HG02678 (cell line): ENCODE results near the gene CCNA1.

Source experiments
- ATAC-seq: cut with Tn5 transposase; IDR thresholded peaks from one replicate; pipeline ENCODE4 v1.9.1; 2021; ENCODE audit warnings: mild to moderate bottlenecking, moderate library complexity; ENCODE audit not compliant: unreplicated experiment

Gene CCNA1

DNA sequence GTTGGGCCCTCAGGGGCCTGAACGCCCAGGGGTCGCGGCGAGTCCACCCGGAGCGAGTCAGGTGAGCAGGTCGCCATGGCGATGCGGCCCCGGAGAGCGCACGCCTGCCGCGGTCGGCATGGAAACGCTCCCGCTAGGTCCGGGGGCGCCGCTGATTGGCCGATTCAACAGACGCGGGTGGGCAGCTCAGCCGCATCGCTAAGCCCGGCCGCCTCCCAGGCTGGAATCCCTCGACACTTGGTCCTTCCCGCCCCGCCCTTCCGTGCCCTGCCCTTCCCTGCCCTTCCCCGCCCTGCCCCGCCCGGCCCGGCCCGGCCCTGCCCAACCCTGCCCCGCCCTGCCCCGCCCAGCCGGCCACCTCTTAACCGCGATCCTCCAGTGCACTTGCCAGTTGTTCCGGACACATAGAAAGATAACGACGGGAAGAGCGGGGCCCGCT is at the start of gene CCNA1:
CCNA1 (plus strand) TSS at position 390 of the 439 bp plus-strand sequence. CDS start 562 bp downstream, outside the sequence.
- ATAC-seq, result peak; percentile 43

DNA sequence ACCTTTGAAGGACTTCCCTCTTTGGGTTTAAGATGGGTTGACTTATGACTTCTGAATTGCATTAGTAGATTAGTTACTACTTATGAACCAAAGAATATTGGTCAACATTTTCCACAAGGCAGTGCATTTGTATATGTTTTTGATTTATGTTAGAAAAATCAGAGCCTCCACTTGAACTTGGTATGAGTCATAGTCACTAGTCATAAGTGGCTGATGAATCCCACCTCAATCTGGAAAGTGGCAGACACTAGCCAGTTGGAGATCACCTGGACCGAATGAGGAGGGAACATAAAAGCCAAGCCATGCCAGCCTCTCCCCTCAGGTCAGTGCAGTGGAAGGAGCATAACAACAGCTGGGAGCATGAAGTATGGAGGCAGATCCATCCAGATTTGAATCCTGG is 46.8 kb upstream of the CCNA1 start:
- ATAC-seq, result no peak

DNA sequence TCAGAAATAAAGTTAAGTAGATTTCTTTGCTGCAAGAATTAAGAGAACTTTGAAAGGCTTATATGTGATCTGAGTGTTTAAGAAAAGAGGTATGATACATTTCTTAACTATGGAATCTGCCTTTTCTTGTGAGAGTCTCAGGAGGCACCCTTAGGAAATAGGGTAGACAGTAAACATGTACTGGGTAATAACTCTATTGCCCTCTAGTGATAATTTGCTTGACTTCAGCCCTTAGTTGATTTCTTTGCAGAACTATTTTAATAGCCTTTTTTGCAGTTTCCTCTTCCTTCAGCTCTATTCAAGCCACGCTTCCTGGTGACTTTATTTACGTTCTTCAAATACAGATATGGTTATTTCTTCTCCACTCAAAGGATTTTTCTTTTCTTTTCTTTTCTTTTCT is 37.0 kb upstream of the CCNA1 start:
- ATAC-seq, result no peak

DNA sequence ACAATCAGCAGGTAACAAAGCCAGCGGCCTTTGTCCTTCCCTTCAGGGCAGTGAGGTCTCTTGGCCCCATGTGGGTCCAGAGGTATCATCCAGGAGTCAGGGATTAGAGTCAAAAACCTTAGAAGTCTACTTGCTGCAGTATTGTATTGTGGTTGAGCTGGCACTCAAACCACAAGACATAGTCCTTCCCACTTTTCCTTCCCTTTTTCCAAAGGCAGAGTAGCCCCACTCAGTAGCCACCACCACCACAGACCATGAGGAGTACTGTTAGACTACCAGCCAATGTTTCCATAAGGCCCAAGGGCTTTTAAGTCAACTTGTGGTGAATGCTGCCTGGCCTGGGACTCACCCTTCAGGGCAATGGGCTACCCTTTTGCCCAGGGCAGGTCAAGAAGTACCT is 27.1 kb upstream of the CCNA1 start:
- no peak for ATAC-seq

DNA sequence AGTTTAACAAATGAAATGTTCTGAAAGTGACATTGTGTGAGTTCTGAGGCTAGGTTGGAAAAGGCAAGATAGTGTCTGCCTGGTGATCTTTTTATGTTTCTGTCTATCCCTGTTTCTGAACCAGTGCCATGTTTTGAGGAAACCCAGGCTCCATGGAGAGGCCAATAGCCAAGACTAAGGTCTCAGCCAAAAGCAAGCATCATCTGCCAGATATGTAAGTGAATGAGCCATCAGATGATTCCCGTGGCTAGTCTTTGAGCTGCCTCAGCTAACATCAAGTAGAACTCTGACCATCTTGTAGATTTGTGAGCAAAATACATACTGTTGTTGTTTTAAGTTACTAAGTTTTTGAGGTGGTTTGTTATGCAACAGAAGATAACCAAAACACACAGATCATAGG is 19.6 kb upstream of the CCNA1 start:
- ATAC-seq, result no peak

DNA sequence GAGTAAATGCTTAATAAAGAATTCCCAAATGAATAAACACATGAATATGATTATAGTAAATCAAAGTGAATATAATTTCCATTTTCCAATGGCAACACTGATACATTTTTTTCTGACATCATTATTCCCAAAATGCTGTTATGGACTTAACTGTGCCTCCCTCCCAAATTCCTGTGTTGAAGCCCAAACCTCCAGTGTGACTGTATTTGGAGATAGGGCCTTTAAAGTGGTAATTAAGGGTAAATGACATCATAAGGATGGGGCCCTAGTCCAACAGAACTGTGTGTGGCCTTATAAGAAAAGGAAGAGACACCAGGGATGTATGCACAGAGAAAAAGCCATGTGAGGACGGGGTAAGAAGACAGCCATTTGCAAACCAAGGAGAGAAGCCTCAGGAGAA is 19.1 kb upstream of the CCNA1 start:
- ATAC-seq, result no peak

DNA sequence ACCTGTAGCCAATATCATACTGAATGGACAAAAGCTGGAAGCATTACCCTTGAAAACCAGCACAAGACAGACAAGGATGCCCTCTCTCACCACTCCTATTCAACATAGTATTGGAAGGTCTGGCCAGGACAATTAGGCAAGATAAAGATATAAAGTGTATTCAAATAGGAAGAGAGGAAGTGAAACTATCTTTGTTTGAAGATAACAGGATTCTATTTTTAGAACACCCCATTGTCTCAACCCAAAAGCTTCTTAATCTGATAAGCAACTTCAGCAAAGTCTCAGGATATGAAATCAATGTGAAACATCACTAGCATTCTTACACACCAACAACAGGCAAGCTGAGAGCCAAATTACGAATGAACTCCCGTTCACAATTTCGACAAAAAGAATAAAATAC is 17.8 kb upstream of the CCNA1 start:
- ATAC-seq, result no peak

DNA sequence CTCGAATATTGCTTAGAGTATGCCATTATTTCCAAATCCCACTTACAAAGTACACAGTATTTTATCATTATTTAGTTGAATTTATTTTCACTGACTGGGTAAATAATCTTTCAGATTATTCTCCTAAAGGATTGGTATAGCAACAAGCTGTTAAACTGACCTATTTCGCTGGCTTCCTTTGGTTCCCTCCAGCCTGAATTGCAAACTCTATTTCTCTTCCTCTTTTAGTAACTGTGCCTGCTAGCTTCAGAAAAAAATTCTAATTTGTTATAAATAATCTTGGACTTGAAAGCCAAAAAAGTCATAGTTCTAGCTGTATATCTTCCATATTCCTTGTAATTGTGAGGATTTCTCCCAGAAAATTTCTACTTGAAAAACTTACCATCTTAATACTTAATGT is 15.0 kb upstream of the CCNA1 start:
- no peak for ATAC-seq

DNA sequence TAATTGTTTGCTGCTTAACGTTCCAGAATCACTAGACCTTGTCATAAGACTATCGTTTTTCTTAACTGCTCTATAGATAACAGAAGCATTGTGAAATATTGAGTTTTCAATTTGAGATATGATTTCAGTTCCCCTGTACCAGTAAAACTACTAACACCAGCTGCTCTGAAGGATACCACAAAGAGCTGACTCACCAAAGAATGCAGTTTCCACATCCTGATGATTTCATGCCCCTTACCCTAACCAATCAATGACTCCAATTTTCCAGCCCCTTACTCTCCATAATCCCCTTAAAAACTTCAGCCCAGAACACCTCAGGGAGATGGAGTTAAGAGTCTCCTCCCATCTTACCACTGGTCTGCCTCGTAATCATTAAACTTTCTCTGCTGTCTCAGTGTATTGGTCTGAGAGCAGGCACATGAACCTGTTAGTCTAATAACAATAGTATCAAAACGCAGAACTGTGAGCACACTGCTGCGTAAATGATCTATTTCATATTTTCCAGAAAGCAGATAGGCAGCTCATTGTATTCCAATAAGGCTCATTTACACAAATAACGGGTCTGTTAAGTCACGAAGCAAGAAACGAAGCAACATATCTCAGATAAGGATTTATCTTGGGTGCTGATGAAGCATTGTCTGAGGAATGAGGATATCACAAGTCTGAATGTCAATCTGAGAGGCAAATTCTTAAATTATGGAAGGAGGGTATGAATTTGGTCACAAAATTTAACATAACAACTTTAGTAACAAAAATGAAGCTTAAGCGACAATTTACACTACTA is 14.1 kb upstream of the CCNA1 start:
- ATAC-seq, result peak; percentile 80

DNA sequence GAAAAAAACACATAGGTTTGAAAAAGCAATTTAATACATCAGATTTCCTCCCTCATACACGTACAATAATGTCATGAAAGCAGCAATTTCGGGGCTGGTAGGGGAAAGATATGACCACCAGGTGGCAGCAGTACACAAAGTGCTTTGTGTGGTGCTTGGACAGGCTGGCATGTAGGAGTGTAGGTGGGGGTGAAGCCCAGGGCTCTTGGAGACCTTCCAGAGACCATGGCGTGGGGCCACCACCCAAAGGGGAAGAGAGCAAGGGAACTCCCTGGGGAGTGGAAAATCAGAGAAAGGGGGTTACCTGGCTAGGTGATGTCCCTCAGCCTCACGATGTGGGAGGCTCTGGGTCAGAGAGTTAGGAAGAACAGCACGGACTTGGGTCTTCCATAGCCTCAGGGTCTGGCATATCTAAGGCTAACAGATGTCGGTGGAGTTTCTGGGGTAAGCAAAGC is 11.8 kb upstream of the CCNA1 start:
- ATAC-seq, result peak; percentile 78

DNA sequence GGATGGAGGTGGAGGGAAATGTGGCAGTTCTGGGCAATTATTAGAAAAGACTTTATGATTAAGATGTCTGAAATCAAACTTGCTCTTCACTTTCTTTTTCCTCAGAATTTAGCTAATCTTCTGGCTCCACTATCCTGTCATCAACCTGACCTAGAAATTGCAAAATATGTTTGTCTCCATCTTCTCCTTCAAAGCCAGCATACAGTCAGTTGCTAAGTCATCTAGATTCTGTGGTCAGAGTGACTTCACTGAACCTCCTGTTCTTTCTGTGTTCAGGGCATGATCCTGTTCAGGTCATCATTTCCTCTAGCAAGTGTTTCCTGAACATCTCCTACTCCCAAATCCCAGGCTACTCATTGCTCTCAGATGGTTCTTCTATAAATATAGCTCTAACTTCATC is 10.8 kb upstream of the CCNA1 start:
- no peak for ATAC-seq

DNA sequence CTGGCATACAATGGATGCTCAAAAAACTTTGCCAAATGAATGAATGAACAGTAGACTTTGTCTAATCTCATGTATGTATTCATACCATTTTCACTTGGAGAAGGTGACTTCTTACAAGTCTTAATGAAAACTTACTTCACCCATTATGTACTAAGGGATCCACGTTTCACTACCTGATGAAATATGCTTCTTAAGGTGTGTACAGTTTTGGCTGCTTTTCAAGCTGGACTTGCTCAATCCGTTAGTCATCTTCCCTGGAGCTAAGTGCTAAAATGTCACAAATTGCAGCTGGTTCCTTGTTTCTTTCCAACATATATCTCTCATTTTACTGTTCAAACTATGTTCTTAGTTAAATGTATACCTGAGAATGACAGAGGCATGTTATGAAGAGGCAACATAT is 4.2 kb upstream of the CCNA1 start:
- no peak for ATAC-seq

DNA sequence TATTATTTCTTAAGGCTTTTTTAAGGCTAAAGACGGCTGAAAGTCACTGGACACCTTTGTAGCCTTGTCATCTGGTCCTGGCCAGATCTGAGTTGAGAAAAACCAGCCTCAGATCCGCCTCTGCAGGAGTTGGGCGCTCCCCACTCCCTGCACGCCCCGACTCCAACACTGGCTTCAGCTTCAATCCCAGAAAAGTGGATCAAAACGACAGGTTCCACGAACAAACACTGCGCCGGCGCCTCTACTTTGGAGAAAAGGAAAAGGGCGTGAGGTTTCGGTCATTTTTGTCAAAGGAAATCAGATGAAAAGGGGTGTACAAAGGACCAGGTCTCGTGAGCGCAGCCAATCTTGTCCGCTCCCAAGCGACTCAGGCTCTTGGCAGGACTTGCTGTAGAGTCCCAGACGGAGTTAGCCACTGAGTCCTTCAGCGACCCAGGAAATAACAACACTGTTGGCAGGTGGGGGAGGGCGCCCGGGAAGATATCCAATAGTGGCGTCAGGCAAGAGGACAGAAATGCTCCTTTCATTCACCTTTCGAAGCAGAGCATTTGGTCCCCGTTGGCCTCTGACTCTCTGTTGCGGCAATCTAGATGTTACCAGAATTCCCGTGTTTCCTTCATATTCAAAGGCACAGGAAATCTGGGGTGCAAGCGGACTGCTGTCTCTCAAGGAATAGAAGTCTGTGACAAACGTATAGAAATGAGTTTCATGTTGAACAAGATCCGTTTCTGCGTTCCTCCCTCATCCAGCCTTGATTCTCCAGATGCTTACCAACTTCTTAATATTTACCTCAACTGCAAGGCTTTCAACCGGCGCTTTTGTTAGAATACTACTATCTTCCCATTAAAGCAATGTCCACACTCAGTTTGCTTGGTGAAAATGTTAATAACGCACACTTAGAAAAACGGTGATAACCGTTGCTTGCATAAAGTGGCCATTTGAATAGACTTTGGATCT is 1.8 kb upstream of the CCNA1 start:
- ATAC-seq, result no peak

DNA sequence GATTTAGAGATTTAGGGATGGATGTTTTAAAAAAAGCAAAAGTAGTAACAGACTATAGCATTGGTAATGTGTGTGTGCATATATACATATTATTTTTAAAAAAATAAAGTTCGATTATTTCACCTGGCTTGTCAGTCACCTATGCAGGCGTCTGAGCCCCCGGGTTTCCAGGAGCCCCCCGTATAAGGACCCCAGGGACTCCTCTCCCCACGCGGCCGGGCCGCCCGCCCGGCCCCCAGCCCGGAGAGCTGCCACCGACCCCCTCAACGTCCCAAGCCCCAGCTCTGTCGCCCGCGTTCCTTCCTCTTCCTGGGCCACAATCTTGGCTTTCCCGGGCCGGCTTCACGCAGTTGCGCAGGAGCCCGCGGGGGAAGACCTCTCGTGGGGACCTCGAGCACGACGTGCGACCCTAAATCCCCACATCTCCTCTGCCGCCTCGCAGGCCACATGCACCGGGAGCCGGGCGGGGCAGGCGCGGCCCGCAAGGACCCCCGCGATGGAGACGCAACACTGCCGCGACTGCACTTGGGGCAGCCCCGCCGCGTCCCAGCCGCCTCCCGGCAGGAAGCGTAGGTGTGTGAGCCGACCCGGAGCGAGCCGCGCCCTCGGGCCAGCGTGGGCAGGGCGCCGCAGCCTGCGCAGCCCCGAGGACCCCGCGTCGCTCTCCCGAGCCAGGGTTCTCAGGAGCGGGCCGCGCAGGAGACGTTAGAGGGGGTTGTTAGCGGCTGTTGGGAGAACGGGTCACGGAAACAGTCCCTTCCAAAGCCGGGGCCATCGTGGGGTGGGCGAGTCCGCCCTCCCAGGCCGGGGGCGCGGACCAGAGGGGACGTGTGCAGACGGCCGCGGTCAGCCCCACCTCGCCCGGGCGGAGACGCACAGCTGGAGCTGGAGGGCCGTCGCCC is 840 bp upstream of the CCNA1 start:
- peak; percentile 24 for ATAC-seq

DNA sequence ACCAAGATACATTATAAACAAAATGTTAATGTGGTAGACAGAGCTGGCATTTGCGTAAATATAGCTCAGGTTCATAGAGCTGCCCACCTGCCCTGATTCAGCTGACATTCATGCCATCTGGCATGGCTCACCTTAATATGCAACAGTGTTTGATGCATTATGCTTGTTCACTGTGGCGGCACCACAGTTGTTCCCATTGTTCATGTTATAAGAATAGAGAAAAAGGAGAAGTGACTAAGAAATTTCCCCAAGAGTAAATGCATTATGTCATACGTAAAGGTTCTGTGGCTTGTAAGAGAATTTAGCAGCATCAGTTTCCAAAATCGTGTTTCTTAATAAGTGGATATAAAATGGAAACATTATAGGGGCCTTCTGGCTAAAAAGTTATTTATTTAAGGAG is 4.5 kb downstream of the CCNA1 start:
- ATAC-seq, result no peak

DNA sequence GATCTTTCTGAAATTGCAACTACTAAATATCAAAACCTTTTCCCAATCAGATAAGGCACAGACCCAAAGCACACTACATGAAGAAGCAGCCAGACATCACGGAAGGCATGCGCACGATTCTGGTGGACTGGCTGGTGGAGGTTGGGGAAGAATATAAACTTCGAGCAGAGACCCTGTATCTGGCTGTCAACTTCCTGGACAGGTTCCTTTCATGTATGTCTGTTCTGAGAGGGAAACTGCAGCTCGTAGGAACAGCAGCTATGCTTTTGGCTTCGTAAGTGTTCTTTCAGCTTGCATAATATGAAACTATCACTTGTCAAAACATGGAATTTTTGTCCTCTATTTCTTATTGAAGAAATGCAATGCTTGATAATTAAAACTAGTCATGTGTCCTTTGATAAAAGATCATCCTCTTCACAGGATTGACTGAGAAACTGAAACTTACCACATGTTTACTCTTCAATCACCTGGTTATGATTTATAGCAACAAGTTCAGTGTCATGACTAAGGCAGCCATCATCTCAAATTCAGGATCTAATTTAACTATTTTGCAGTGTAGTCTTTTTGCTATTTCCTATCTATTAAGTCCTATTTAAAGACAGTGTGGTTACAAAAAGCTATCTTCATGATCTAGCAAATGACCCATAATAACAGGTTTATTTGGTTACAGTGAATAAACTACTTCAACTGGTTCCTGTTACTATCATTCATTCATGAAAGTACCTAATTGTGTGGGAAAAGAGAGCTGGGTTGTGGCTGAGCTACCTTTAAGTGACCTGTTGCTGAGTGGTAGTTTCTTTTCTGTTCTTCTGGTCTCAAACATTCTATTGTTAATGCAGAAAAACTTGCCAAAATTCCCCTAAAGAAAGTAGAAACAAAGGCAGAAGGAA is 6.5 kb downstream of the CCNA1 start:
- no peak for ATAC-seq

DNA sequence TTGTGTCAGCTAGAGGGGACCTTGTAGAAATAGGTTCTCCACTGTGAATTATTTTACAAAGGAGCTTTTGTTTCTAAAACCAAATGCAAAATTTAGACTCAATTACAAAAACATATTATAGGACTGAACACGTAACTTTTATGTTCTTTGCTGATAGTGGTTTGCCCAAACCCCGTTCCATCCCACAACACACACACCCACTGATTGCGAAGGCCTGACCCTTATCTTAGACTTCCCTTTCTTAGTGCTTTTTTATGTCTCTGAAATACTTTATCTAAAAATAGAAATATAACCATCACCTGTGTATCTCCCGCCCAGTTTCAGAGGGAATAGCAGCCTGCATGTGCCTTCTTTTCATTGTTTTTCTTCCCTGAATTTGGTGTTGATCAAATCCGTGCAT is 13.0 kb downstream of the CCNA1 start:
- ATAC-seq, result no peak

DNA sequence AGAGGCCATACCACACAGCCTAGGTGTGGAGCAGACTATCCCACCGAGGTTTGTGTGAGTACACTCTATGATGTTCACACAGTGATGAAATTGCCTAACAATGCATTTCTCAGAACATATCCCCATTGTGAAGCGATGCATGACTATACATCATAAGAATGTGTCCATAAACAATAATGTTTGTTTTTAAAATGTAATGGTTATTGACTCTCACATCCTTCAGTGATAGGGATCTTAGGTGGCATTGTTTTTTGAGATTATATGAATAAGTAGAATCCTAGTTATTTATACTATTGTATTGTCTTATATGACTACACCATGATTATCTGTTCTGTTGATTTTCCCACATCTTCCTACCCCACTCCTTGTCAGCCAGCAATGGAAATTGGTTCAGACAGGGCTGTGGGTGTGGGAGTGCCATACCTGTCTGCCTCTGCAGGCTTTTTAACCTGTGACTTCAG is 13.6 kb downstream of the CCNA1 start:
- no peak for ATAC-seq

DNA sequence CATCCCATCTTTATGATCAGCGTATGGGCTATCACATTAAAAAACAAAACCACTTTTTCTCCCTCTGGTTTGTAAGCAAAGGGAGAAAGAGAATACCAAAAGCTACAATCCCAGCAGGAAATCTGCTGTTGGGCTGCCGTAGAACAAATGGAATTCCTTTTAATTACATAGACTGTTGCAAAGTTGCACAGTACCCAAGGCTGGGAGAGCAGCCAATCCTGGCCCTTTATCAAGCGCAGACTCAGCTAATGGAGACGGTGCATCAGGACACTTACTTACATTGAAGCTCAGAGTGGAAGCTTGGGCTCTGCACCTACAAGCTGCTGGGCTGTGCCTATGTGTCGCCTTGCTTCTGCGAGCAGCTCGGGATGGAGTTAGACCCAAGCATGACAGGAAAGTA is 15.2 kb downstream of the CCNA1 start:
- ATAC-seq, result no peak

DNA sequence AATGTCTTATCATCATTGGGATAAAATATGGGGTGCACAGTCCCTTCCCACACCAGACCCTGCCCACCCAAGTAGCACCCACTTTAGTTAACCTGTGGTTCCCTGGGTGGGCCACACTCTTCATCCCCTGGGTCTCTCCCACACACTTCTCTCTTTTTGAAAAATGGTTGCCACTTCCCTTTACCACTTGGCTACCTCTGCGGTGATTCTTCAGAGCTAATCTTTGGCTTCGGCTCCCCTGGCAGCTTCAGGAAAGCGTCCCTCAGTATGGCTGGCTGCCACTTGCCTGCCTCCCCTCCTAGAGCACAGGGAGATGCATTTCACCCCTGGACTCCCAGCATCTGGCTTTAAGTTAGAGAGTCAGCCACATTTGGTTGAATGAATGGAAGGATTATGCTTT is 18.2 kb downstream of the CCNA1 start:
- no peak for ATAC-seq
